ENCODE results near the gene SLAIN1. TPM values are rescaled to one million over a fixed set of nuclear protein-coding genes. Genes with fewer than 3 reads are reported as not detected.
"Not testable (repeated sequence)": the region's sequence is repeated elsewhere in the genome, so short reads cannot be mapped to it uniquely, and the experiment has no call there.

Gene SLAIN1
- 1 to 10 TPM; 3.0 to 7.5 (median 4.4) TPM for total RNA-seq

DNA sequence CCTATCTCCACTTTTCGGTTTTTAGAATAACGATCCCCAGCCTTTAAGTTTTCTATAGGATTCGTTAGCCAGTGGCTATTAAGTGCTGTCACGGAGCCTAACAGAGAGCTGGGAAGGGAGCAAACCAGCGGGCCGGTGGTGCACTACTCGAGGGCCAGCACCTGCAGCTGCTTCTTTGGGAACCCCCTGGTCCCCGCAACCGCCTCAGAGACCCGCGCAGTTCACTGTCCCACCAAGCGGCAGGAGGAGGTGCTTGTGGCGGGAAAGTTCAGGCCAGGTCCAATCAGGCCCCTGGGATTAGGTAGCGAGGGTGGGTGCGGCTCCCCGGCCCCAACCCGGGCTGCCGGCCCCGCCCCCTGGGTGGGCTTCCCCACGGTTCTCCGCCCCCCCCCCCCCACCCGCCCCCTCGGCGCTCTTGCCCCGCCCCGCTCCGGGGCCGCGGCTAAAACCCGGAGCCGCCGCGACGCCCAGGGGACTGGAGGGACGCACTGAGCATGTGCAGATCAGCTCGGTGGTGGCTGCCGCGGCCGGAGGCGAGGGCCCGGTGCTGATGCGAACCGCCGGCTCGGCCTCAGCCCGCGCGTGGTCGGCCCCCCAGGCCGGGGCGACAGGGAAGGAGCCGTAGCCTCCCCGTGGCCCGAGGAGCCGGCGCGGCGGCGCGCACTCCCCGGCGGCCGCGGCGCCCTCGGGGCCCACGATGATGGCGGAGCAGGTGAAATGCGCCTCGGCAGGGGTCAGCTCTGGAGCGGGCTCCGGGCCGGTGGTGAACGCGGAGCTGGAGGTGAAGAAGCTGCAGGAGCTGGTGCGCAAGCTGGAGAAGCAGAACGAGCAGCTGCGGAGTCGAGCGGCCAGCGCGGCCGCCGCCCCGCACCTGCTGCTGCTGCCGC, at the start of gene SLAIN1:
Gene SLAIN1, plus strand, starts transcription at position 471 of the 887 bp plus-strand sequence. Its CDS starts 227 bp downstream, at position 698.
- intact Hi-C loops (cut with DNase I; ENCODE audit: low total_unique reads): no loop called here
- DNase-seq (ENCODE audit: low spot score in 2 of 2): peak; percentile 43 to 91
- TF ChIP-seq, protein P1, sequence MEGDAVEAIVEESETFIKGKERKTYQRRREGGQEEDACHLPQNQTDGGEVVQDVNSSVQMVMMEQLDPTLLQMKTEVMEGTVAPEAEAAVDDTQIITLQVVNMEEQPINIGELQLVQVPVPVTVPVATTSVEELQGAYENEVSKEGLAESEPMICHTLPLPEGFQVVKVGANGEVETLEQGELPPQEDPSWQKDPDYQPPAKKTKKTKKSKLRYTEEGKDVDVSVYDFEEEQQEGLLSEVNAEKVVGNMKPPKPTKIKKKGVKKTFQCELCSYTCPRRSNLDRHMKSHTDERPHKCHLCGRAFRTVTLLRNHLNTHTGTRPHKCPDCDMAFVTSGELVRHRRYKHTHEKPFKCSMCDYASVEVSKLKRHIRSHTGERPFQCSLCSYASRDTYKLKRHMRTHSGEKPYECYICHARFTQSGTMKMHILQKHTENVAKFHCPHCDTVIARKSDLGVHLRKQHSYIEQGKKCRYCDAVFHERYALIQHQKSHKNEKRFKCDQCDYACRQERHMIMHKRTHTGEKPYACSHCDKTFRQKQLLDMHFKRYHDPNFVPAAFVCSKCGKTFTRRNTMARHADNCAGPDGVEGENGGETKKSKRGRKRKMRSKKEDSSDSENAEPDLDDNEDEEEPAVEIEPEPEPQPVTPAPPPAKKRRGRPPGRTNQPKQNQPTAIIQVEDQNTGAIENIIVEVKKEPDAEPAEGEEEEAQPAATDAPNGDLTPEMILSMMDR (IDR thresholded peaks at IDR 0.05): no peak
- no peak for TF ChIP-seq POLR2A (IDR thresholded peaks at IDR 0.05)
- 1 to 2% methylated on average over 25 to 49 of the region's 86 CpGs for WGBS, 2 donors
- H3K4me3 ChIP-seq (ENCODE audit: low read depth, poor library complexity, severe bottlenecking): peak within 1 kb of the TSS; percentile 70

DNA sequence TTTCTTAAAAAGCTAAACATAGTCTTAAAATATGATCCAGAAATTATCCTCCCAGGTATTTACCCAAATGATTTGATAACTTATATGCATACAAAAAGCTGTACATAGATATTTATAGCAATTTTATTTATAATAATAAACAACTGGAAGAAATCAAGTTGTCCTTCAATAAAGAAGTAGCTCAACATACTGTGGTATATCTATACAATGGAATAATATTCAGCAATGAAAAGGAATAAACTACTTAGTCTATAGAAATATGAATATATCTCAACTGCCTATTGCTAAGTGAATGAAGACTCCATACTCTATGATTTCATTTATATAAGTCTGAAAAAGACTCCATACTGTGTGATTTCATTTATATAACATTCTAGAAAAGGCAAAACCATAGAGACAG, 47.1 kb upstream of the SLAIN1 start:
- TF ChIP-seq, protein P1 (IDR thresholded peaks at IDR 0.05): no peak
- TF ChIP-seq POLR2A (IDR thresholded peaks at IDR 0.05): no peak
- intact Hi-C loops (cut with DNase I; ENCODE audit: low total_unique reads): no loop called here
- no peak overlapping the region for H3K4me3 ChIP-seq (ENCODE audit: low read depth, poor library complexity, severe bottlenecking)
- no peak for DNase-seq (ENCODE audit: low spot score in 2 of 2)

DNA sequence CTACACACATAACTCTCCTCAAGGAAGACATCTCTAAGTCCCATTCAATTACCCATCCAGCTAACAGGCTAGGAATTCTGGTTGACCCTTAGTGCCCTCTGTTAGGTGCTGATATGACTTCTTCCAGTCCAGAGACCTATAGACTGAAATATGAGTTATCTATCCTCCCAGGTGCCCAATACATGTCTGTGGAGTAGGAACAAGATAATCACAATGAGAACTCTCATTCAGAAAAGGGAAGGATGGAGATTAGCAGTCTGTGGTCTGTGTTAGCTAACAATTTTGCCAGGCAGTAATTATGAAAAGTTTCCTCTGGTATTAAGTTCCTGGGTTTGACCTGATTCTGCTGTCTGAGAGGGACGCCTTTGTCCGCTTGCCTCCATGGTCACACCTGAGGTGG, 44.2 kb upstream of the SLAIN1 start:
- intact Hi-C loops (cut with DNase I; ENCODE audit: low total_unique reads): no loop called here
- DNase-seq (ENCODE audit: low spot score in 2 of 2): no peak
- TF ChIP-seq, protein P1 (IDR thresholded peaks at IDR 0.05): no peak
- TF ChIP-seq POLR2A (IDR thresholded peaks at IDR 0.05): no peak
- 75 to 90% methylated on average over 2 of the region's 2 CpGs for WGBS, 2 donors
- H3K4me3 ChIP-seq (ENCODE audit: low read depth, poor library complexity, severe bottlenecking): no peak overlapping the region

DNA sequence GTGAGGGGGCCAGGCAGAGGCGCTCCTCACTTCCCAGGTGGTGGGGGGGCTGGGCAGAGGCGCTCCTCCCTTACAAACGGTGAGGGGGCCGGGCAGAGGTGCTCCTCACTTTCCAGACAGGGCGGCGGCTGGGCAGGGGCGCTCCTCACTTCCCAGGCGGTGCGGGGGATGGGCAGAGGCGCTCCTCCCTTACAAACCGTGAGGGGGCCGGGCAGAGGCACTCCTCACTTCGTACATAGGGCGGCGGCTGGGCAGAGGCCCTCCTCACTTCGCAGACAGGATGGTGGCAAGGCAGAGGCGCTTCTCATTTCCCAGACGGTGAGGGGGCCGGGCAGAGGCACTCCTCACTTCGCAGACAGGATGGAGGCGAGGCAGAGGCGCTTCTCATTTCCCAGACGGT, 37.5 kb upstream of the SLAIN1 start:
- intact Hi-C loops (cut with DNase I; ENCODE audit: low total_unique reads); DNase-seq (ENCODE audit: low spot score in 2 of 2); H3K4me3 ChIP-seq (ENCODE audit: low read depth, poor library complexity, severe bottlenecking): not testable (repeated sequence)
- WGBS, 2 donors: 90 to 91% methylated on average over 17 to 21 of the region's 23 CpGs

DNA sequence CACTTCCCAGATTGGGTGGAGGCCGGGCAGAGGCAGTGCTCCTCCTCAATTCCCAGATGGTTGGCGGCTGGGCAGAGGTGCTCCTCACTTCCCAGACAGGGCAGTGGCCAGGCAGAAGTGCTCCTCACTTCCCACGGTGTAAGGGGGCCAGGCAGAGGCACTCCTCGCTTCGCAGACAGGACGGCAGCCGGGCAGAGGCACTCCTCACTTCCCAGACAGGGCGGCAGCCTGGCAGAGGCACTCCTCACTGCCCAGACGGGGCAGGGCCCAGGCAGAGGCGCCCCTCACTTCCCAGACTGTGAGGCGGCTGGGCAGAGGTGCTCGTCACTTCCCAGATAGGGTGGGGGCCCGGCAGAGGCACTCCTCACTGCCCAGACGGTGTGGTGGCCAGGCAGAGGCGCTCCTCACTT, 36.6 kb upstream of the SLAIN1 start:
- WGBS, 2 donors: 79 to 81% methylated on average over 6 to 12 of the region's 15 CpGs
- no peak for TF ChIP-seq POLR2A (IDR thresholded peaks at IDR 0.05)
- TF ChIP-seq, protein P1 (IDR thresholded peaks at IDR 0.05): no peak
- no peak overlapping the region for H3K4me3 ChIP-seq (ENCODE audit: low read depth, poor library complexity, severe bottlenecking)
- no peak for DNase-seq (ENCODE audit: low spot score in 2 of 2)
- intact Hi-C loops (cut with DNase I; ENCODE audit: low total_unique reads): no loop called here

DNA sequence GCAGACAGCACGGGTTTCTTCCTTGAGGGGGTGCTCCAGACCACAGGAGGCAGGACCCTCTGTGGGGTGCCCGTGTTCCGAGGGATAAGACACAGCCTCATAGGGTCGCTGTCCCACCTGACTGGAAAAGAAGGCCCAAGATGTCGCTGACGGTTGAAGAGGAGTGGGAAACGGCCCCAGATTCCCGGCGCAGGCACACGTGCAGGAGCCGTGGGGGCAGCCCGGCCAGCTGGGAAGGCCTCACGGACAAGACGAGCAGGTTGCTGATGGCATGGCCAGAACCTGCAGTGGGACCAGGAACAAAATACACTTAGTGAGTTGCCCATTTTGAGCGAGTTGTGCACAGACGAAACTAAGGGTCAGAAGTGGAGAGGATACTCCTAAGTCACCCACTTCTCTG, 35.2 kb upstream of the SLAIN1 start:
- WGBS, 2 donors: 86 to 92% methylated on average over 16 of the region's 16 CpGs
- intact Hi-C loops (cut with DNase I; ENCODE audit: low total_unique reads); H3K4me3 ChIP-seq (ENCODE audit: low read depth, poor library complexity, severe bottlenecking); DNase-seq (ENCODE audit: low spot score in 2 of 2): not testable (repeated sequence)

DNA sequence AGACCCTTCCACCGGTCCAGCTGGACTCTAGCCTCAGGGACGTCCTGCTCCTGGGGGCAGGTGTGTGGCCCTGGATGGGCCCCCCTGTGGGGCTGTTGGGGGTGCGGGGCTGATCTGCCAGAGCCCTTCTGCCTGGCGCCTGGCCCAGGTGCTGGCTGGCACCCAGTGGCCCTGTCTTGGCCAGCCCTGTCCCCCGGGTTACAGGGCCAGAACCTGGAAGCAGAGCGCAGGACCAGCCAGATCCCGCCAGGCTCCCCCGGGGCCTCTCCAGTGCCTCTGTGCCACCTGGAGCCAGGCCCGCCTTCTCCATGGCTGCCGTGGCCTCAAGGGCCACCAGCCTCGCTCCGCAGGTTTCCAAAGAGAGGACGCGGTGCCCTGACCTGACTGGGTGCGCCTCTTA, 34.7 kb upstream of the SLAIN1 start:
- H3K4me3 ChIP-seq (ENCODE audit: low read depth, poor library complexity, severe bottlenecking); DNase-seq (ENCODE audit: low spot score in 2 of 2); intact Hi-C loops (cut with DNase I; ENCODE audit: low total_unique reads): not testable (repeated sequence)
- 100% methylated on average over 3 of the region's 15 CpGs; no CpG with 5 or more reads in 1 of the 2 donors for WGBS, 2 donors
